Fibroblast of lung (primary cell): ENCODE data around the gene IGFBP6. TPM values are rescaled to one million over a fixed set of nuclear protein-coding genes. Genes with fewer than 3 reads are reported as not detected.
"Not testable (repeated sequence)": the region's sequence is repeated elsewhere in the genome, so short reads cannot be mapped to it uniquely, and the experiment has no call there.

ENCODE experiments used
- DNase-seq, 2 donors: peaks; one replicate each; pipeline versions ENCODE4 v3.0.0 to v3.0.0-alpha.2; 2010; ENCODE audit warnings: low read depth in 2 of 2
- H2AFZ ChIP-seq: 2 replicates; pipeline ENCODE4 v1.5.1; 2012; ENCODE audit warnings: low read length, control low read depth, inconsistent platforms
- H3K27ac ChIP-seq: 2 replicates; pipeline ENCODE4 v1.5.1; 2011; ENCODE audit warnings: low read length, control low read depth; ENCODE audit not compliant: insufficient read depth
- H3K27me3 ChIP-seq: 2 replicates; pipeline ENCODE4 v1.5.1; 2011; ENCODE audit warnings: mild to moderate bottlenecking, low read length; ENCODE audit not compliant: control insufficient read depth, insufficient read depth
- H3K36me3 ChIP-seq: 2 replicates; pipeline ENCODE4 v1.5.1; 2011; ENCODE audit warnings: low read length; ENCODE audit not compliant: control insufficient read depth, insufficient read depth
- H3K4me1 ChIP-seq: 2 replicates; pipeline ENCODE4 v1.5.1; 2011; ENCODE audit warnings: low read length; ENCODE audit not compliant: control insufficient read depth, insufficient read depth; ENCODE audit errors: extremely low read depth
- H3K4me2 ChIP-seq: 2 replicates; pipeline ENCODE4 v1.5.1; 2011; ENCODE audit warnings: low read length, control low read depth; ENCODE audit not compliant: insufficient read depth; ENCODE audit errors: extremely low read depth
- H3K4me3 ChIP-seq, 4 experiments: fragments of 200-600 bp in 1 of 4; sonication (generic) in 1 of 4; replicated peaks in 1 of 4; 2 replicates each; pipeline ENCODE4 v1.5.1; 2011 to 2016; ENCODE audit warnings: low read length in 4 of 4, low read depth in 3 of 4, mild to moderate bottlenecking in 3 of 4, control low read depth in 2 of 4, inconsistent platforms in 1 of 4, mixed read lengths in 1 of 4; ENCODE audit not compliant: insufficient read depth in 1 of 4; ENCODE audit errors: control extremely low read depth in 1 of 4
- H3K79me2 ChIP-seq: 2 replicates; pipeline ENCODE4 v1.5.1; 2012; ENCODE audit warnings: mild to moderate bottlenecking, low read length, inconsistent platforms; ENCODE audit not compliant: control insufficient read depth, insufficient read depth
- H3K9ac ChIP-seq: 2 replicates; pipeline ENCODE4 v1.5.1; 2011; ENCODE audit warnings: mild to moderate bottlenecking, low read length, control low read depth; ENCODE audit not compliant: insufficient read depth
- H3K9me3 ChIP-seq: 2 replicates; pipeline ENCODE4 v1.5.1; 2012; ENCODE audit warnings: low read depth, low read length; ENCODE audit not compliant: control insufficient read depth, insufficient read depth
- H4K20me1 ChIP-seq: 2 replicates; pipeline ENCODE4 v1.5.1; 2011; ENCODE audit warnings: low read length; ENCODE audit not compliant: control insufficient read depth, insufficient read depth; ENCODE audit errors: extremely low read depth
- EZH2 ChIP-seq: IDR thresholded peaks from 2 replicates; pipeline ENCODE4 v1.5.1; 2012; ENCODE audit warnings: low read length, control low read depth, mild to moderate bottlenecking; ENCODE audit errors: missing control alignments
- polyA plus RNA-seq, 2 donors: library from polyadenylated mRNA; depleted of rRNA in 1 of 2; stranded (reverse) in 1 of 2; unstranded in 1 of 2; fragments of >200 nt; gene quantifications; 2 replicates each; pipeline ENCODE4 v1.2.1, GENCODE V29; 2011 to 2012; ENCODE audit warnings: missing spikeins in 1 of 2
- total RNA-seq: library from RNA; depleted of rRNA; stranded (reverse); fragments of >200 nt; gene quantifications from 2 replicates; pipeline ENCODE4 v1.2.1, GENCODE V29; 2014
- TF ChIP-seq, protein P1 (sequence below), 2 donors: IDR thresholded peaks in 1 of 2; conservative IDR thresholded peaks in 1 of 2; 1 replicate in 1 of 2; 2 replicates in 1 of 2; pipeline ENCODE4 v1.5.1; 2011 to 2012; ENCODE audit warnings: low read length in 2 of 2, control low read depth in 1 of 2, inconsistent platforms in 1 of 2, low read depth in 1 of 2, mild to moderate bottlenecking in 1 of 2

Gene IGFBP6
- total and polyA plus RNA-seq, 2 donors (not counting 1 experiment from before 2014, with no cell fraction given) = 229 to 592 TPM

DNA sequence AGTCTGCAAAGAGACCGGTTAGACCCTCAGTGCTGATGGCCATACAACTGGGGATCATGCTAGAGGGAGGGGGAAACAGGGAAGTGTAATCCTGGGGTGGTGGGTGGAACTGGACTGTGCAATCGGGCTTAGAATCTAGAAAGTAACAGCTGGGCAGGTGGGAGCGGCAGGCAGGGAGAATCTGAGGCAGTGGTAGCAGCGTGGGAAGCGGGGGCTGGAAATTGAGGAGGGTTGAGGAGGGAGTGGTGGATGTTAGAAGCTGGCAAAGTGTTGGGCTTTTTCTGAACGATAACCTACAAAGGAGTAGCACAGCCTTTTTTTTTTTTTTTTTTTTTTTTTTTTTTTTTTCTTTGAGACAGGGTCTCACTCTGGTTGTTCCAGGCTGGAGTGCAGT, 3.1 kb upstream of the IGFBP6 start:
- Histone ChIP-seq H4K20me1 (no peaks in the 10 kb centered on the region), H3K36me3 (no peaks in the 10 kb centered on the region), H3K27me3 (no peaks in the 10 kb centered on the region), H3K4me1 (peaks cover 11% of the 10 kb centered on the region), H3K9ac (no peak overlapping the region), H3K9me3 (no peaks in the 10 kb centered on the region), H3K4me2 (no peak overlapping the region), H2AFZ (peak overlapping the region; percentile 53), H3K27ac (peak overlapping the region; percentile 23), H3K79me2 (peaks cover 2% of the 10 kb centered on the region), H3K4me3 (no peak overlapping the region)
- DNase-seq = no peak
- TF ChIP-seq, protein P1, sequence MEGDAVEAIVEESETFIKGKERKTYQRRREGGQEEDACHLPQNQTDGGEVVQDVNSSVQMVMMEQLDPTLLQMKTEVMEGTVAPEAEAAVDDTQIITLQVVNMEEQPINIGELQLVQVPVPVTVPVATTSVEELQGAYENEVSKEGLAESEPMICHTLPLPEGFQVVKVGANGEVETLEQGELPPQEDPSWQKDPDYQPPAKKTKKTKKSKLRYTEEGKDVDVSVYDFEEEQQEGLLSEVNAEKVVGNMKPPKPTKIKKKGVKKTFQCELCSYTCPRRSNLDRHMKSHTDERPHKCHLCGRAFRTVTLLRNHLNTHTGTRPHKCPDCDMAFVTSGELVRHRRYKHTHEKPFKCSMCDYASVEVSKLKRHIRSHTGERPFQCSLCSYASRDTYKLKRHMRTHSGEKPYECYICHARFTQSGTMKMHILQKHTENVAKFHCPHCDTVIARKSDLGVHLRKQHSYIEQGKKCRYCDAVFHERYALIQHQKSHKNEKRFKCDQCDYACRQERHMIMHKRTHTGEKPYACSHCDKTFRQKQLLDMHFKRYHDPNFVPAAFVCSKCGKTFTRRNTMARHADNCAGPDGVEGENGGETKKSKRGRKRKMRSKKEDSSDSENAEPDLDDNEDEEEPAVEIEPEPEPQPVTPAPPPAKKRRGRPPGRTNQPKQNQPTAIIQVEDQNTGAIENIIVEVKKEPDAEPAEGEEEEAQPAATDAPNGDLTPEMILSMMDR (conservative IDR thresholded peaks at IDR 0.05 in 1 of 2, IDR thresholded peaks at IDR 0.05 in 1 of 2; ENCODE audit: low read depth in 1 of 2, low read length in 2 of 2) = no peak
- no peak for TF ChIP-seq EZH2

DNA sequence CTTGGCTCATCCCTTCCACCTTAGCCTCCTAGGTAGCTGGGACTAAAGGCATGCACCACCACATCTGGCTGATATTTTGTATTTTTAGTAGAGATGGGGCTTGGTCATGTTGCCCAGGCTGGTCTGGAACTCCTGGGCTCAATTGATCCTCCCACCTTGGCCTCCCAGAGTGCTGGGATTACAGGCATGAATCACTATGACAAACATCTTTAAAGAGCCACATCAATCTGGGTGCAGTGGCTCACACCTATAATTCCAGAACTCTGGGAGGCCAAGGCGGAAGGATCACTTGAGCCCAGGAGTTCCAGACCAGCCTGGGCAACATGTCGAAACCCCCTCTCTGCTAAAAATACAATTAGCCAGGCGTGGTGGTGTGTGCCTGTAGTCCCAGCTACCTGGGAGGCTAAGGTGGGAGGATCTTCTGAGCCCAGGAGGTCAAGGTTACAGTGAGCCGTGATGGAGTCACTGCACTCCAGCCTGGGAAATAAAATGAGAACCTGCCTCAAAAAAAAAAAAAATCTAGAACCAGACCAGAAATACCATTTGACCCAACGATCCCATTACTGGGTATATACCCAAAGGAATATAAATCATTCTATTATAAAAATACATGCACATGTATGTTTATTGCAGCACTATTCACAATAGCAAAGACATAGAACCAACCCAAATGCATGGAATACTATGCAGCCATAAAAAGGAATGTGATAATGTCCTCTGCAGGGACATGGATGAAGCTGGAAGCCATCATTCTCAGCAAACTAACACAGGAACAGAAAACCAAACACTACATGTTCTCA, 2.5 kb upstream of the IGFBP6 start:
- not testable (repeated sequence) for H3K79me2 ChIP-seq, H3K9me3 ChIP-seq, DNase-seq, H3K9ac ChIP-seq, H4K20me1 ChIP-seq, H2AFZ ChIP-seq, H3K4me3 ChIP-seq, H3K27ac ChIP-seq, H3K27me3 ChIP-seq, H3K36me3 ChIP-seq, H3K4me2 ChIP-seq
- peaks cover 11% of the 10 kb centered on the region for H3K4me1 ChIP-seq

DNA sequence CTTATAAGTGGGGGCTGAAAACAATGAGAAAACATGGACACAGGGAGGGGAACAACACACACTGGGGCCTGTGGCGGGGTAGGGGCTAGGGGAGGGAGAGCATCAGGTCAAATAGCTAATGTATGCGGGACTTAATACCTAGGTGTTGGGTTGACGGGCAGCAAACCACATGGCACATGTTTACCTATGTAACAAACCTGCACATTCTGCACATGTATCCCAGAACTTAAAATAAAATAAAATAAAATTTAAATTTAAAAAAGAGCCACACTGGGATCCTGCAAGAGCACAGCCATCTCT, 1.9 kb upstream of the IGFBP6 start:
- not testable (repeated sequence) for H3K4me2 ChIP-seq, H3K9me3 ChIP-seq, H3K27me3 ChIP-seq, H3K36me3 ChIP-seq, H3K79me2 ChIP-seq, H4K20me1 ChIP-seq, H3K27ac ChIP-seq, H2AFZ ChIP-seq, DNase-seq, H3K9ac ChIP-seq
- Histone ChIP-seq H3K4me1 (peaks cover 11% of the 10 kb centered on the region), H3K4me3 (peak overlapping the region in 1 of 4 experiments; percentile 77)

DNA sequence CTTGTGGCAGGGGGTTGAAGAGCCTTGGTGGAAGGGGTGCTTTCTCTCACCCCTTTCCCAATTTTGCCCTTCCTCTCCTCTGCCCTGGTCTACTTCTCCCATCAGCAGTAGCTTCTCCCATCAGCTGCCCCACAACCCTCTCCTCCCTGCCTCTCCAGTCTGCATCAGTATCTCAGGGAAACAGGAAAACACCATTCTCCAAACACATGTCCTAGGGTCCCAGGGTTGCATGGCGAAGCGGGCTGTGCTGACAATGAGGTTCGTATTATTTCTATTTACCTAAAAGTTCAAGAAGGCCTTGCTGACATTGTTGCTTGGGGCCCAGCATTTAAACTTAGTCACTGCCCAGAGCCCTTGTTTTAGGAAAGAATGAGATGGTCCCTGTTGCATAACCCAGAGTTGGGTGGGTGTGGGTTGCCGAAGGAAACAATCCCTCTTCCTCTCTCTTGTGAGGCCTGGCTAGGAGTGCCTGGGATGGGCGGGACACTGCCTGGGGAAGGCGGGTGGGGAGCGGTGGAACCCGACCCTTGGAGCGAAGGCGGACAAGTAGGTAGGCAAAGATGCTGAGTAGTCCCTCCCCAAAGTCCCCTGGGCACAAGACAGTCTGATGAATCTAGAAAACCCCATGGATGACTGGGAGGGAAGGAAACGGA, 1.3 kb upstream of the IGFBP6 start:
- no peaks in the 10 kb centered on the region for H3K27me3 ChIP-seq
- H3K36me3 ChIP-seq = peaks cover 6% of the 10 kb centered on the region
- no peak overlapping the region for H2AFZ ChIP-seq
- no peaks in the 10 kb centered on the region for H4K20me1 ChIP-seq
- no peak overlapping the region for H3K9ac ChIP-seq
- TF ChIP-seq, protein P1 (conservative IDR thresholded peaks at IDR 0.05 in 1 of 2, IDR thresholded peaks at IDR 0.05 in 1 of 2; ENCODE audit: low read depth in 1 of 2, low read length in 2 of 2) = no peak
- TF ChIP-seq EZH2 = no peak
- H3K79me2 ChIP-seq = peaks cover 3% of the 10 kb centered on the region
- no peaks in the 10 kb centered on the region for H3K9me3 ChIP-seq
- peak overlapping the region; percentile 95 for H3K4me2 ChIP-seq
- H3K27ac ChIP-seq = peak overlapping the region; percentile 96
- H3K4me3 ChIP-seq = peak overlapping the region; percentile 72 to 84 (median 77)
- DNase-seq = peak; percentile 79 to 83
- H3K4me1 ChIP-seq = peaks cover 11% of the 10 kb centered on the region
